GM13977 (cell line): ENCODE data around the gene LANCL2.
A peak's percentile ranks its signal among the peaks of the same experiment; 100 is the strongest.

ENCODE experiments used
- DNase-seq: peaks from one replicate; pipeline ENCODE4 v3.0.0; 2012; ENCODE audit warnings: low spot score
- in situ Hi-C: fragments of 300-500 bp; cut with MboI; formaldehyde crosslinking; loops from one replicate; pipeline ENCODE4 v1.12.0; 2022; ENCODE audit warnings: low sequenced_read_pairs, low pct_unique_long_range_greater_than_20kb, mixed read lengths, inconsistent platforms; ENCODE audit not compliant: unreplicated experiment
- TF ChIP-seq, protein P1 (sequence below): IDR thresholded peaks from 2 replicates; pipeline ENCODE4 v1.5.1; 2012; ENCODE audit warnings: mild to moderate bottlenecking, control low read depth; ENCODE audit not compliant: insufficient read depth; ENCODE audit errors: extremely low read depth, missing control alignments

LANCL2 gene

GRCh38 chr7:55361560-55361959 lies 3.6 kb upstream of the LANCL2 start:
- TF ChIP-seq, protein P1, sequence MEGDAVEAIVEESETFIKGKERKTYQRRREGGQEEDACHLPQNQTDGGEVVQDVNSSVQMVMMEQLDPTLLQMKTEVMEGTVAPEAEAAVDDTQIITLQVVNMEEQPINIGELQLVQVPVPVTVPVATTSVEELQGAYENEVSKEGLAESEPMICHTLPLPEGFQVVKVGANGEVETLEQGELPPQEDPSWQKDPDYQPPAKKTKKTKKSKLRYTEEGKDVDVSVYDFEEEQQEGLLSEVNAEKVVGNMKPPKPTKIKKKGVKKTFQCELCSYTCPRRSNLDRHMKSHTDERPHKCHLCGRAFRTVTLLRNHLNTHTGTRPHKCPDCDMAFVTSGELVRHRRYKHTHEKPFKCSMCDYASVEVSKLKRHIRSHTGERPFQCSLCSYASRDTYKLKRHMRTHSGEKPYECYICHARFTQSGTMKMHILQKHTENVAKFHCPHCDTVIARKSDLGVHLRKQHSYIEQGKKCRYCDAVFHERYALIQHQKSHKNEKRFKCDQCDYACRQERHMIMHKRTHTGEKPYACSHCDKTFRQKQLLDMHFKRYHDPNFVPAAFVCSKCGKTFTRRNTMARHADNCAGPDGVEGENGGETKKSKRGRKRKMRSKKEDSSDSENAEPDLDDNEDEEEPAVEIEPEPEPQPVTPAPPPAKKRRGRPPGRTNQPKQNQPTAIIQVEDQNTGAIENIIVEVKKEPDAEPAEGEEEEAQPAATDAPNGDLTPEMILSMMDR, result no peak
- in situ Hi-C loops, result no loop called here
- no peak for DNase-seq

- no peak for DNase-seq
- in situ Hi-C loops, result no loop called here
- TF ChIP-seq, protein P1, result no peak
These were observed 2.2 kb upstream of the LANCL2 start for GRCh38 chr7:55362927-55363326.

DNA sequence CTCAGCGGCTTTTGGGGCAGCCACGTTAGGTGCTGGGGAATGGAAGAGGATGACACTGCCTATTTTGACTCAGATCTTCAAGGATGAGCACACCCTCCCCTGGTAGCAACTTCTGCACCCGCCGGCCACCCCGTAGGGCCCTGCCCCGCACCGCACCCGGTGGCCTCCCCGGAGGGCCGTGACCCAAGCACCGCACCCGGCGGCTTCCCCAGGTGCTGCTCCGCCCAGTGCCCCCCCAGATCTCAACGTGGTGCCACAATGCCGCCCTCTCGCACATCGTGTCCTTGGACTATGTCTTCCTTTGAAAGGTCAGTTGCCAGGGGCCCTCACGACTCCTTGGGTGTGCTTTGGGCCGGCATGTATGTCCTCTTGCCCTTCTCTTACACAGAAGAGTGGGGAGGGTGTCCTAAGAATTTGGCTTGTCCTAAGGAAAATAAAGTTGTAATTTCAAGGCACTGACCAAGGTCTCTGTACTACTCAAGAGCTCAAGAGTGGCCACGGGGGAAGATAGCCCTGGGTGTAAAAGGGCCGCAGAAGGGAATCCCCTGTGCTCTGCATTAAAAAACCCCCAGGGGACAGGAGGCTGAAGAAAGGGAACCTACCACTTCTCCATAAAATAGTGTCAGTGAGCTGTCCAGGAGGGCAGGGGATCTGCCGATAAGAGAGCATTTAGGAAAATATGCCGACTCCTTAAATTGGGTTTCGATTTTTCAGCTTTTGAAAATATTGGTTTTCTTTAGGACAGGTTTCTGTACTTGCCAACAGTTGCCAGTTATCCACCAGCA lies 1.6 kb upstream of the LANCL2 start:
- in situ Hi-C loops, result no loop called here
- no peak for DNase-seq
- TF ChIP-seq, protein P1, result no peak

DNA sequence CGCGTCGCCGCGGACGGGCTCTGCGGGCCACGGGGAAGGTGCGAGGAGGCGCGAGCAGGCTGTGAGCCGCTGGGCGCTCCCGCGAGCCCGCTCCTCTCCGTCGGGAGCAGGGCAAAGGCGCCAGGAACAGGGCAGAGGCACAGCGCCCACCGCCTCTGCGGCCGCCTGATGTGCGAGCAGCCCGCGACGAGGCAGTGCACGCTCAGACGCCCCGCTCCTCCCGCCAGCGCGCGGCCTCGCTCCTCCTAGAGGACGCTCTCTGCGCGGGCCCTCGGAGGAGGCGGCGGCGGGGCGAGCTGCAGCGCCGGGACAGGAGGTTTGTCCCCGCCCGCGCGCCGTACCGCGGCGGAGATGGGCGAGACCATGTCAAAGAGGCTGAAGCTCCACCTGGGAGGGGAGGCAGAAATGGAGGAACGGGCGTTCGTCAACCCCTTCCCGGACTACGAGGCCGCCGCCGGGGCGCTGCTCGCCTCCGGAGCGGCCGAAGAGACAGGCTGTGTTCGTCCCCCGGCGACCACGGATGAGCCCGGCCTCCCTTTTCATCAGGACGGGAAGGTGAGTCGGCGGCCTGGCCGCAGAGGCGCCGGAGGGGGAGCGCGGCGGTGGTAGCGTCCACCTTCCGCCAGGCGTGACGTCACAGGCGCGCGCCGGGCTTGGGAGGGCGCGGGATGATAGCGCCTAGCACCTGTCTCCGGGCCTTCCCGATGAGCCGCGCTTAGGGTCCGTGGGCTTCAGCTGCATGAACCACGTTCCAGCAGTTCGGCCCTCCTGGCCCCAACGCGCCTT lies 731 bp downstream of the LANCL2 start:
- TF ChIP-seq, protein P1, result peak; percentile 43
- in situ Hi-C loops, result no loop called here
- DNase-seq, result peak; percentile 95

DNA sequence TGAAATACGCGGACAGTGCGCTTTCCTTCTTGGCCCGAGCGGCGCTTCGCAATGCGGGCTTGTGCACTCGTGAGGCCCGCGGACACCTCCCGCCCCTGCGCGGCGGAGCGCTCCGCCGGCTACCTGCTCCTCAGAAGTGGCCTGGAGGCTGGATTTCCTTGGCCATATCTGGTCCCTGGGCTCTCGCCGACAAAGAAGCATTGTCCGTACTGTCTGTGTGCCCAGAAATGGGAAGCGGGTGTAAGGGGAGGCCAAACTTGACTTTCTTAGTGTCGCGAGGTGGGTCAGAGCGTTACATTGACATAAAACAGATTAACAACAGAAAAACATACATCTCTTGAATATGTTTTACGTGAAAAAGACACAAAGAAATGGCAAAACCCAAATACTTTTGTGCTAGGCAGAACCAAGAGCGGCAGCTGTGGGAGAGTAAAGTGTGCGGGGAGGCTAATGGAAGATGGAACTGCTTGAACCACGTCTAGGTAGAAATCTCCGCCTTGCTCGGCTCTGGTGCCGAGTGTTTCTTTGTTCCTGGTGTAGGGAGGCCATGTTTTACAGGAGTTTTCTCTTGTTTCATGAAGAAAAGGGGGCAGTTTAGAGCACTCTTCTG lies 1.4 kb downstream of the LANCL2 start:
- no peak for DNase-seq
- TF ChIP-seq, protein P1, result no peak
- in situ Hi-C loops, result no loop called here

GRCh38 chr7:55367283-55367840 lies 2.2 kb downstream of the LANCL2 start:
- TF ChIP-seq, protein P1, result no peak
- no peak for DNase-seq
- in situ Hi-C loops, result no loop called here
